ENCODE measurements around the gene STAB2.

The STAB2 gene, protein sequence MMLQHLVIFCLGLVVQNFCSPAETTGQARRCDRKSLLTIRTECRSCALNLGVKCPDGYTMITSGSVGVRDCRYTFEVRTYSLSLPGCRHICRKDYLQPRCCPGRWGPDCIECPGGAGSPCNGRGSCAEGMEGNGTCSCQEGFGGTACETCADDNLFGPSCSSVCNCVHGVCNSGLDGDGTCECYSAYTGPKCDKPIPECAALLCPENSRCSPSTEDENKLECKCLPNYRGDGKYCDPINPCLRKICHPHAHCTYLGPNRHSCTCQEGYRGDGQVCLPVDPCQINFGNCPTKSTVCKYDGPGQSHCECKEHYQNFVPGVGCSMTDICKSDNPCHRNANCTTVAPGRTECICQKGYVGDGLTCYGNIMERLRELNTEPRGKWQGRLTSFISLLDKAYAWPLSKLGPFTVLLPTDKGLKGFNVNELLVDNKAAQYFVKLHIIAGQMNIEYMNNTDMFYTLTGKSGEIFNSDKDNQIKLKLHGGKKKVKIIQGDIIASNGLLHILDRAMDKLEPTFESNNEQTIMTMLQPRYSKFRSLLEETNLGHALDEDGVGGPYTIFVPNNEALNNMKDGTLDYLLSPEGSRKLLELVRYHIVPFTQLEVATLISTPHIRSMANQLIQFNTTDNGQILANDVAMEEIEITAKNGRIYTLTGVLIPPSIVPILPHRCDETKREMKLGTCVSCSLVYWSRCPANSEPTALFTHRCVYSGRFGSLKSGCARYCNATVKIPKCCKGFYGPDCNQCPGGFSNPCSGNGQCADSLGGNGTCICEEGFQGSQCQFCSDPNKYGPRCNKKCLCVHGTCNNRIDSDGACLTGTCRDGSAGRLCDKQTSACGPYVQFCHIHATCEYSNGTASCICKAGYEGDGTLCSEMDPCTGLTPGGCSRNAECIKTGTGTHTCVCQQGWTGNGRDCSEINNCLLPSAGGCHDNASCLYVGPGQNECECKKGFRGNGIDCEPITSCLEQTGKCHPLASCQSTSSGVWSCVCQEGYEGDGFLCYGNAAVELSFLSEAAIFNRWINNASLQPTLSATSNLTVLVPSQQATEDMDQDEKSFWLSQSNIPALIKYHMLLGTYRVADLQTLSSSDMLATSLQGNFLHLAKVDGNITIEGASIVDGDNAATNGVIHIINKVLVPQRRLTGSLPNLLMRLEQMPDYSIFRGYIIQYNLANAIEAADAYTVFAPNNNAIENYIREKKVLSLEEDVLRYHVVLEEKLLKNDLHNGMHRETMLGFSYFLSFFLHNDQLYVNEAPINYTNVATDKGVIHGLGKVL (N-terminal part only)

DNA sequence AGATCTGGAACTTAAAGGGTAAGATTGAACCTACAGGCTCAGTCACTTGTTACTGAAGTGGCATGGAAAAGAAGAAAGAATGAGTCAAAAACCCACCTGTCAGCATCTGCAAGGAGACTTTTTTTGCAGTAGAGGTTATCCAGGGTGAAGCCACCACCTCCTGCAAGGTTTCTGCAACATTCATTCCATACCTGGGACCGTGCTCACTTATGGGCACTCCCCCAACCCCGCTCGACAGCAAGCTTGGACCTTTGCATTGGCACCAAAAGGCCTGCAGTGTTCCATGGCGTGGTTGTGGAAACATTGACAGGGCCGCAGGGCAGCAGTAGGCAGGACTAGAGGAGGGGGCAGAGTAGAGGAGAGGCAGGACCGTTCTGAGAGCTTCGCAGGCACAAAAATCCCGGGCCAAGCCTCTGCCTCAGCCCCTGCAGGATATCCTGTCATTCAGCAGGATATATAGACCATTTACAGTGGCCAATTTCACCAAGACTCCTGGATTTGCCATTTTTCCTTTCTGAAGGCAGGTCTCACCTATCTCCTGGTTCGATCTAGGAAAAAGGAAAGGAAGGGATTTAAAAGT lies at the start of gene STAB2:
Gene STAB2 (plus strand): TSS at position 483 of the 580 bp plus-strand sequence. CDS start 204 bp downstream, outside the sequence.
- DNase-seq: no peak

DNA sequence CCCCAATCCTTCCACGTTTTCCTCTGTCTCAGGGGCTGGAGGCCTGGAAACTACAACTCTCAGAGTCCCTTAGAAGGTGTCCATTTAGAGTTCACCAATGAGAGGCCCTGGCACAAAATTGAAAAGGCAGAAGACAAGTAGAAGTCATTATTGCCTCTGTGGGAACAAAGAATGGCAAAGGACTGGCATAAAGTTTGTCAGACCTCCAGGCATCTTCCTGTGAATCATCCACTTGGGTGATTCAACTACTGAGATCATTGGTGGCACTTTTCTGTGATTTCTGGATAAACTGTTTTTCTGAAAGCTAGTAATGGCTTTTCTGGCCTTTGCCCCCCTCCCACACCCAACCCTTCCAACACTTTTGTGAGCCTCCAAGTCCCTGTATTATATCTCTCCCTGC lies 48.7 kb upstream of the STAB2 start:
- DNase-seq: no peak

DNA sequence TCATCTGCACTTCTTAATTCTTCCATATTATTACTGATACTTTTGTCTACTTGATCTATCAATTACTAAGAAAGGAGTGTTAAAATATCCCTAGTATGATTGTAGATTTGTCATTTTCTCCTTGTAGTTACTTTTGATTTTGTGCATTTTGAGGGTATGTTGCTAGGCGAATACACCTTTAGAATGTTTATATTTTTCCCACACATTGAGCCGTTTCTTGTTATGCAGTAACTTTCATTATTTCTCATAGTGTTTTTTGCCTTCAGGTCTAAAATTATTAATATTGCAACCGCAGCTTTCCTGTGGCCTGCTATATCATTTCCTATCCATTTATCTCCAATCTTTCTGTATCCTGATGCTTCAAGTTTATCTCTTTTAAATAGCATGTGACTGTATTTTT lies 46.8 kb upstream of the STAB2 start:
- no peak for DNase-seq

GRCh38 chr12:103542078-103542477 lies 45.0 kb upstream of the STAB2 start:
- DNase-seq: no peak

DNA sequence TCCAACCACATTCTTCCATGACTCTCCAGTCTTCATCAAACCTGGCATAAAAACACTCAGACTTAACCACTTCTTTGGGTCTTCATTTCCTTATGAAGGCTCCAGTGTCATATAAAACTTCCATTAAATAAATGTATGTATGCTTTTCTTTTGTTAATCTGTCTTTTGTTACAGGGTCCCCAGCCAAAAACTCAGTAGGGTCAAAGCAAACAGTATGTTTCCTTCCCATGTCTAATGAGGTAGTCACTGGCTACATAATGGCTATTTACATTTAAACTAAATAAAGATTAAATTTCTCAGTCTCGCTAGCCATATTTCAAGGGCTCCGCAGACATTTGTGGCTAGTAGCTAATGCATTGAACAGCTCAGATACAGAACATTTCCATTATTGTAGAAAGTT lies 40.1 kb upstream of the STAB2 start:
- no peak for DNase-seq

DNA sequence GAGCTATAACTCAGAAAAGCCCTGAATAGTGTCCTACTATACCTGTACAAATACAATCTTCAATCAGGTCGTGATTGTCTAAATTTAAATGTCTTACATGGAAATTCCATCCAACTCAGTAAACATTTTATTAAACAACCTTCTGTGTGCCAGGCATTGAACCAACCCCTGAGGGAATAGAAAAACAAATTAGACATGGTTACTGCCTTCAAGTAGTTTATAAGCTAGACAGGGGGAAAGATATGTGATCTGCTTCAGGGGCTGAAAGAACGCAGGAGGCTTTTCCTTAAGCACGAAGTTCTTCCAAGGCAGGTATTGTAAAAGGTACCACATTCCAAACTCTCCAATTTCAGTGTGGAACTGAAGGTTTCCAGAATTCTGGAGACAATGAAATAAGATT lies 39.7 kb upstream of the STAB2 start:
- peak; percentile 70 for DNase-seq

- peak; percentile 24 for DNase-seq
Measured at GRCh38 chr12:103547929-103548328, 39.1 kb upstream of the STAB2 start.

DNA sequence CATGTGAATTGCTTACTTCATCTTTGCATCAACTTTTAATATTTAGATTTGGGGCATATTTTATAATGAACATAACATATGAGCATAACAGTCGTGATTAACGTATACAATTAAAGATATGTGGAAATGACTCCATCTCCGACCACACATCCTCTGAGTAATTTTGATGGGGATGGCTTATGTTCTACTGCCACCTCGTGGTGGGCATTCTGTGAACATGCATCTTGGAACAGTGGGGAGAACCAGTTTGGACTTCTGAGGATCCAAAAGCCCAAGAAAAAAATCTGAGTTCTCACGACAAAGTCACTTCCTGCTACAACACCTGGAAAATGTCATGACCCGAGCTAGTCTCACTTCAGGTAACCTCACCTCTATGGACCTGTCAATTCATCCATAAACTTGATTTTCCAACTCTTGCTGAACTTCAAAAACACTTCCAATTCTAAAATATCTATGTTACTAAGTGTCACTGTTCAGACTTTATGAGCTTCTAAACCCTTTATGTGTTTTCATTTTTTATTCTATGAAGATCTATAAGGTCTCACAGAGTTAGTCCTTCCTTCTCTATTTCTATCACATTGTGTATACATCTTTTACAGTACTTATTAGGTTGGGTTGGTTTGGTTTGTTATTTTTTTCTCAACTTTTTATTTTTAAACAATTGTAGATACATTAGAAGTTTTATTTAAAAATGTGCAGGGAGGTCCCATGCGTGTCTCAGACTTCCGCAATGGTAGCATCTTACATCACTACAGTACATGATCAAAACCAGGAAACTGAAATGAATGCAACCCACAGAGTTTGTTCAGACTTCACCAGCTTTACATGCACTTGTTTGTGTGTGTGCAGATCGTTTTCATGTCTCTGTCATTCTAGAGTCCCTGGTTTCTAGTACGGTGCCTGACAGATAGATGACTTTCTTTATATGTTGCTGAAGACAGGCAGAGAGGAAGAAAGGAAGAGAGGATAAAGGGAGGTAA lies 38.2 kb upstream of the STAB2 start:
- DNase-seq: no peak

- DNase-seq: no peak
Measured at GRCh38 chr12:103556890-103557627, 30.0 kb upstream of the STAB2 start.

DNA sequence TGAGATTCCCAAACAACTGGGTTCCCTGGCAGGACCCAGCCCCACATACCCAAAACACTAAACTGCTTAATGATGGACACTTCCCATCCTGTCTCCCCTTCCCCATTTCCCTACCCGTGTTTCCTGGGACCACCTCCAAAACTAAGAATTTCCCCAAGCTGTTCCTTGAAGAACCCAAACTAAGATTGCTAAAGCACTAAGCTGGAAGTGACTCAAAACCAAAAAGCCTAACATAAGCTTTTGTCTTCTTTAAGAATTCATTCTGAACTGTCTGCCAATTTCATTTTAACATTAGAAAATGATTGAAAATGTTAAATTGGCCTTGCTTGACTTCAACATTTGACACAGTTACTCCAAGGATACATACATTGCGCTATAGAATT lies 29.5 kb upstream of the STAB2 start:
- DNase-seq: no peak

GRCh38 chr12:103558879-103559278 lies 28.2 kb upstream of the STAB2 start:
- DNase-seq: no peak

GRCh38 chr12:103560604-103561101 lies 26.4 kb upstream of the STAB2 start:
- DNase-seq: no peak

- no peak for DNase-seq
Measured at GRCh38 chr12:103561174-103561573, 25.9 kb upstream of the STAB2 start.

DNA sequence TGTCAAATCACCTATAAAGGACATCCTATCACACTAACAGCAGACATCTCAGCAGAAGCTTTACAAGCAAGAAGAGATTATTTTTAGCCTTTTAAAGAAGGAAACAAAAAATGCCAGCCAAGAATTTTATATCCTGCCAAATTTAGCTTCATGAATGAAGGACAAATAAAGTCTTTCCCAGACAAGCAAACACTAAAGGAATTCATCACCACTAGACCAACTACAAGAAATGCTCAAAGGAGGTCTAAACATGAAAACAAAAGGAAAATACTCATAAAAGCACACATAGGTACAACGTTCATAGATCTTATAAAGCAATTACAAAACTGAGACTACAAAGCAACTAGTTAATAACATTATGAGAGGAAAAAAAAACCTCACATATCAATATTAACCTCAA lies 20.7 kb upstream of the STAB2 start:
- no peak for DNase-seq

- no peak for DNase-seq
Measured at GRCh38 chr12:103569278-103569677, 17.8 kb upstream of the STAB2 start.

- no peak for DNase-seq
Measured at GRCh38 chr12:103571286-103571685, 15.8 kb upstream of the STAB2 start.

- DNase-seq: no peak
Measured at GRCh38 chr12:103572312-103573045, 14.6 kb upstream of the STAB2 start.

- DNase-seq: no peak
Measured at GRCh38 chr12:103573185-103573584, 13.9 kb upstream of the STAB2 start.

GRCh38 chr12:103578926-103579325 lies 8.1 kb upstream of the STAB2 start:
- no peak for DNase-seq

DNA sequence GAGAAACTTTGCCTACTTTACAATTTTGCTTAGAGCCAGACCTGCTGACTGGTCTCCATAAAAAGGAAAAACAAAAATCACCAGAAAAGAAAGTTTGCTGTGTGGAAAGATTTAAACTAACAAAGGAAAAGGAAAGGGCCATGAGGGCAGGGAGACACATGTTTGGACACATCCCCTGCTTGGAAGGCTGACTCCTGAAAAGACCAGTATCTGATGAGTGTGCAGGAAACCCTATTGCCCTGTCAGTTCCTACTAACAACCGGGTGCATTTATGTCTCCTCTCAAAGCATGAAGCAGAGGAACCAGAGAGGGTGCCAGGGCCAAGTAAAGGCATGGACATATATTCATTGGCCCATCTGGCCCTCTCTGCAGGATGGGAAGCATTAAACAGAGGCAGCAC lies 7.0 kb upstream of the STAB2 start:
- no peak for DNase-seq
